ENCODE results near the gene CELF4. TPM values are rescaled to one million over a fixed set of nuclear protein-coding genes. Genes with fewer than 3 reads are reported as not detected.

Gene CELF4
- total RNA-seq (2022; extraction: Qiagen RNA extraction; ENCODE audit: low read depth): not detected in 5 replicates

GRCh38 chr18:37565101-37565976 lies at the start of gene CELF4:
Gene CELF4 (minus strand): TSS chr18:37565798.

